Fibroblast of pulmonary artery (primary cell): ENCODE data around the gene TRPV2.

ENCODE experiments used
- DNase-seq: peaks from one replicate; pipeline ENCODE4 v3.0.0-alpha.2; 2010; ENCODE audit warnings: low read depth
- H3K4me3 ChIP-seq: replicated peaks from 2 replicates; pipeline ENCODE4 v1.5.1; 2011; ENCODE audit warnings: low read depth, mild to moderate bottlenecking, control low read depth, low read length, moderate library complexity
- CTCF ChIP-seq: IDR thresholded peaks from 2 replicates; pipeline ENCODE4 v1.5.1; 2011; ENCODE audit warnings: mild to moderate bottlenecking, control low read depth, low read length, inconsistent platforms; ENCODE audit errors: missing control alignments

Gene TRPV2

GRCh38 chr17:16433514-16433913 lies 18.1 kb downstream of the TRPV2 start:
- no peak for TF ChIP-seq CTCF
- no peak for DNase-seq

GRCh38 chr17:16434662-16435061 lies 19.3 kb downstream of the TRPV2 start:
- no peak for DNase-seq
- no peak for TF ChIP-seq CTCF
- no peak overlapping the region for H3K4me3 ChIP-seq

More at GRCh38 chr17:16433514-16433913, 18.1 kb downstream of the TRPV2 start:
- no peak overlapping the region for H3K4me3 ChIP-seq

GRCh38 chr17:16435925-16436886 lies 20.8 kb downstream of the TRPV2 start:
- TF ChIP-seq CTCF: no peak
- no peak for DNase-seq
- H3K4me3 ChIP-seq: no peak overlapping the region

GRCh38 chr17:16437083-16437482 lies 21.7 kb downstream of the TRPV2 start:
- DNase-seq: no peak
- no peak overlapping the region for H3K4me3 ChIP-seq
- no peak for TF ChIP-seq CTCF

GRCh38 chr17:16438173-16438556 lies 22.8 kb downstream of the TRPV2 start:
- no peak for DNase-seq
- peak overlapping the region; percentile 54 for H3K4me3 ChIP-seq
- no peak for TF ChIP-seq CTCF

- DNase-seq: peak; percentile 100
- no peak for TF ChIP-seq CTCF
Measured at GRCh38 chr17:16438557-16439302, 23.4 kb downstream of the TRPV2 start.

More at GRCh38 chr17:16438557-16439302, 23.4 kb downstream of the TRPV2 start:
- H3K4me3 ChIP-seq: peak overlapping the region; percentile 96
